Astrocyte (in vitro differentiated cells and primary cell): ENCODE results near the gene RIMOC1. TPM values are rescaled to one million over a fixed set of nuclear protein-coding genes. Genes with fewer than 3 reads are reported as not detected.

Experiments used
- DNase-seq: peaks from one replicate; pipeline ENCODE4 v3.0.0-alpha.2; 2010; ENCODE audit warnings: low read depth
- FAIRE-seq: peaks from 2 replicates; lab custom pipeline; 2011; peaks lifted over from hg19 to GRCh38; lab: Jason Lieb, UNC
- H2AFZ ChIP-seq: 2 replicates; pipeline ENCODE4 v1.6.0; 2012; ENCODE audit warnings: low read depth, low read length, inconsistent platforms
- H3K27ac ChIP-seq: 2 replicates; pipeline ENCODE4 v1.5.1; 2011; ENCODE audit warnings: low read depth, low read length, inconsistent platforms
- H3K27me3 ChIP-seq: 2 replicates; pipeline ENCODE4 v1.6.0; 2011; ENCODE audit warnings: low read length, inconsistent platforms; ENCODE audit not compliant: insufficient read depth
- H3K36me3 ChIP-seq: 2 replicates; pipeline ENCODE4 v1.5.1; 2011; ENCODE audit warnings: low read length, inconsistent platforms; ENCODE audit not compliant: insufficient read depth
- H3K4me1 ChIP-seq: 2 replicates; pipeline ENCODE4 v1.5.1; 2011; ENCODE audit warnings: low read length, inconsistent platforms; ENCODE audit not compliant: insufficient read depth
- H3K4me2 ChIP-seq: 2 replicates; pipeline ENCODE4 v1.6.0; 2012; ENCODE audit warnings: low read length, inconsistent platforms
- H3K4me3 ChIP-seq: 2 replicates; pipeline ENCODE4 v1.5.1; 2011; ENCODE audit warnings: low read depth, mild to moderate bottlenecking, low read length, inconsistent platforms; ENCODE audit not compliant: insufficient read depth
- H3K79me2 ChIP-seq: 2 replicates; pipeline ENCODE4 v1.6.0; 2012; ENCODE audit warnings: mild to moderate bottlenecking, low read length, inconsistent platforms; ENCODE audit not compliant: insufficient read depth
- H3K9ac ChIP-seq: 2 replicates; pipeline ENCODE4 v1.6.0; 2012; ENCODE audit warnings: mild to moderate bottlenecking, low read length, inconsistent platforms
- H3K9me3 ChIP-seq: 2 replicates; pipeline ENCODE4 v1.5.1; 2012; ENCODE audit warnings: low read depth, mild to moderate bottlenecking, low read length, inconsistent platforms; ENCODE audit not compliant: insufficient read depth
- H4K20me1 ChIP-seq: 2 replicates; pipeline ENCODE4 v1.6.0; 2012; ENCODE audit warnings: low read length, inconsistent platforms; ENCODE audit not compliant: insufficient read depth
- H3K27ac Mint-ChIP-seq: one replicate; pipeline ENCODE4 v1.8.0; 2021; ENCODE audit warnings: mild to moderate bottlenecking, mixed read lengths; ENCODE audit not compliant: unreplicated experiment
- H3K27me3 Mint-ChIP-seq: one replicate; pipeline ENCODE4 v1.8.0; 2021; ENCODE audit warnings: low read depth, mixed read lengths; ENCODE audit not compliant: unreplicated experiment
- H3K36me3 Mint-ChIP-seq: one replicate; pipeline ENCODE4 v1.8.0; 2021; ENCODE audit warnings: low read depth, mixed read lengths; ENCODE audit not compliant: unreplicated experiment
- H3K4me1 Mint-ChIP-seq: one replicate; pipeline ENCODE4 v1.8.0; 2021; ENCODE audit warnings: low read depth, mixed read lengths; ENCODE audit not compliant: unreplicated experiment
- H3K4me3 Mint-ChIP-seq: one replicate; pipeline ENCODE4 v1.8.0; 2021; ENCODE audit warnings: mild to moderate bottlenecking, moderate library complexity, mixed read lengths; ENCODE audit not compliant: unreplicated experiment
- H3K9me3 Mint-ChIP-seq: one replicate; pipeline ENCODE4 v1.8.0; 2021; ENCODE audit warnings: mild to moderate bottlenecking, mixed read lengths; ENCODE audit not compliant: unreplicated experiment
- EZH2 ChIP-seq: IDR thresholded peaks from 2 replicates; pipeline ENCODE4 v1.6.1; 2012; ENCODE audit warnings: mild to moderate bottlenecking, low read length, inconsistent platforms; ENCODE audit not compliant: insufficient read depth
- total RNA-seq: library from RNA; stranded (reverse); gene quantifications from 2 replicates; pipeline ENCODE4 v1.2.1, GENCODE V29; 2021
- TF ChIP-seq, protein P1 (sequence below): IDR thresholded peaks from 2 replicates; pipeline ENCODE4 v1.5.1; 2011; ENCODE audit warnings: low read depth, mild to moderate bottlenecking, inconsistent platforms, low read length, moderate library complexity; ENCODE audit not compliant: insufficient read depth

RIMOC1 gene
- total RNA-seq, 1 donor from 2014 or later = 36.3 TPM

DNA sequence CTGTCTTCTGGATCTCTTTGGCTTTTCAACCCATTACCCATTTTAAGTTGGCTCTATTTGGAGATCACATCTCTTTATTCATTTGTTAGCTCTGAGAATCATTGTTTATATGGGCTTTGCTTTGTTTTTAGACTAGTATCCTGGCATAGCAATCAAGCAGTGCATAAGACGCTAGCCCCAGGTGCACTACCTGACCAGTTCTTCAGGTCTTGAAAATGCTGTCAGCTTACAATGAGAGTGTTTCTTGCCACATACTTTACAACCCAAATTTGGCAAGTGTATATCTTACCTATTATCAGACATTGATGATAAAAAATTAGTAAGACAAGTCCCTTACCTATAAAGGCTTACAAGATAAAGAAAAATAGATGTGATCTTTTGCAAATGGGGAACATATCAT lies 46.2 kb upstream of the RIMOC1 start:
- H3K4me3 ChIP-seq = no peak overlapping the region
- no peak for FAIRE-seq
- H2AFZ ChIP-seq = no peak overlapping the region
- H3K27me3 Mint-ChIP-seq = no peaks in the 10 kb centered on the region
- H3K9me3 Mint-ChIP-seq = no peaks in the 10 kb centered on the region
- H3K4me1 ChIP-seq = no peaks in the 10 kb centered on the region
- H4K20me1 ChIP-seq = peaks cover 9% of the 10 kb centered on the region
- TF ChIP-seq EZH2 = no peak
- TF ChIP-seq, protein P1, sequence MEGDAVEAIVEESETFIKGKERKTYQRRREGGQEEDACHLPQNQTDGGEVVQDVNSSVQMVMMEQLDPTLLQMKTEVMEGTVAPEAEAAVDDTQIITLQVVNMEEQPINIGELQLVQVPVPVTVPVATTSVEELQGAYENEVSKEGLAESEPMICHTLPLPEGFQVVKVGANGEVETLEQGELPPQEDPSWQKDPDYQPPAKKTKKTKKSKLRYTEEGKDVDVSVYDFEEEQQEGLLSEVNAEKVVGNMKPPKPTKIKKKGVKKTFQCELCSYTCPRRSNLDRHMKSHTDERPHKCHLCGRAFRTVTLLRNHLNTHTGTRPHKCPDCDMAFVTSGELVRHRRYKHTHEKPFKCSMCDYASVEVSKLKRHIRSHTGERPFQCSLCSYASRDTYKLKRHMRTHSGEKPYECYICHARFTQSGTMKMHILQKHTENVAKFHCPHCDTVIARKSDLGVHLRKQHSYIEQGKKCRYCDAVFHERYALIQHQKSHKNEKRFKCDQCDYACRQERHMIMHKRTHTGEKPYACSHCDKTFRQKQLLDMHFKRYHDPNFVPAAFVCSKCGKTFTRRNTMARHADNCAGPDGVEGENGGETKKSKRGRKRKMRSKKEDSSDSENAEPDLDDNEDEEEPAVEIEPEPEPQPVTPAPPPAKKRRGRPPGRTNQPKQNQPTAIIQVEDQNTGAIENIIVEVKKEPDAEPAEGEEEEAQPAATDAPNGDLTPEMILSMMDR = no peak
- DNase-seq = no peak
- H3K4me3 Mint-ChIP-seq = no peak overlapping the region
- H3K36me3 Mint-ChIP-seq = peaks cover 2% of the 10 kb centered on the region
- H3K27ac Mint-ChIP-seq = no peak overlapping the region
- H3K36me3 ChIP-seq = peaks cover 18% of the 10 kb centered on the region
- peaks cover 2% of the 10 kb centered on the region for H3K79me2 ChIP-seq
- no peak overlapping the region for H3K4me2 ChIP-seq
- H3K27me3 ChIP-seq = no peaks in the 10 kb centered on the region
- no peak overlapping the region for H3K27ac ChIP-seq
- H3K9me3 ChIP-seq = no peaks in the 10 kb centered on the region
- H3K4me1 Mint-ChIP-seq = no peaks in the 10 kb centered on the region
- H3K9ac ChIP-seq = no peak overlapping the region

DNA sequence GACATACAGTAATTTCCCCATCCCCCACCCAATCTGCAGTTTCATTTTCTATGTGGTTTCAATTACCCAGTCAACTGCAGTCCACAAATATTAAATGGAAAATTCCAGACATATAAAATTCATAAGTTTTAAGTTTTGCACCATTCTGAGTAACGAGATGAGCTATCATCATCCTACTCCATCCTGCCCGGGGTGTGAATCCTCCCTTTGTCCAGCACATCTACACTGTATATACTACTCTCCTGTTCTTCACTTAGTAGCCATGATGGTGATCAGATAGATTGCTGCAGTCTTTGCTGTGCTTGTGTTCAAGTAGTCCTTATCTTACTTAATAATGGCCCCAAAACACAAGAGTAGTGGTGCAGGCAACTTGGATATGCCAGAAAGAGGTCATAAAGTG lies 45.3 kb upstream of the RIMOC1 start:
- Mint-ChIP-seq H3K27me3 (no peaks in the 10 kb centered on the region), H3K36me3 (peaks cover 2% of the 10 kb centered on the region)
- DNase-seq = no peak

DNA sequence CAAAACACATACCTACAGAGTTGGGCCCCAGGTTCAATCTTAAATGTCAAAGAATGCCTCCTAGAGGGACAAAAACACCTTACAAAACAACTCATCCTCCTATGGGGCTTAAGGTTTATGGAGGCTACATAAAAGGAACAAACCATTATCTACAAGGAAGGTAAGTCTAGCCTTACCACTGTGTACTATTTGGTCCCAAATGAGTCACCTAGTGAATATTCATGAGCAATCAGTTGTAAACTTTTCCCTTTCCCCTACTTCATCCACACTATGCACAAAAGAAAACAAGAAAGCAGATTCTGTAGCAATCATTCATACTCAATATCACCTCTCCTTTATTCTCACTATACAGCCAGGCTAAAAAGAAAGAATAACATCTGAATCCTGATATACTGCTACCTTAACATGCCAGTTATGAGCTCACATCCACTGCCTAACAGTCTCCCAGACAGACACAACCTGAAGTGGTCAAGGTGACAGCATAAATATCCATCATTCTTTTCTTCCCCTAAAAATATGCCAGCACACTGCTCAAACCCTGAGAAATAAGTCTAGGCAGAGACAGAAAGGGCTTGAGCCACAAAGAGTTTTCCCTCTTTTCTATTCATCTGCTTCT lies 40.2 kb upstream of the RIMOC1 start:
- Histone ChIP-seq H3K27ac (no peak overlapping the region), H3K36me3 (peaks cover 5% of the 10 kb centered on the region), H3K4me2 (peak overlapping the region; percentile 25), H4K20me1 (peaks cover 17% of the 10 kb centered on the region), H3K27me3 (no peaks in the 10 kb centered on the region), H3K79me2 (peaks cover 34% of the 10 kb centered on the region), H3K9ac (no peak overlapping the region), H3K4me1 (peaks cover 11% of the 10 kb centered on the region), H3K4me3 (no peak overlapping the region), H3K9me3 (no peaks in the 10 kb centered on the region), H2AFZ (no peak overlapping the region)
- no peak for TF ChIP-seq EZH2
- TF ChIP-seq, protein P1 = no peak
- Mint-ChIP-seq H3K4me3 (no peak overlapping the region), H3K9me3 (no peaks in the 10 kb centered on the region), H3K27ac (no peak overlapping the region), H3K4me1 (peaks cover 3% of the 10 kb centered on the region), H3K36me3 (peaks cover 2% of the 10 kb centered on the region), H3K27me3 (no peaks in the 10 kb centered on the region)
- DNase-seq (peak; percentile 23), FAIRE-seq (no peak)

More for the DNA sequence above, 45.3 kb upstream of the RIMOC1 start:
- TF ChIP-seq, protein P1 = no peak
- no peak for TF ChIP-seq EZH2
- Histone ChIP-seq H4K20me1 (peaks cover 16% of the 10 kb centered on the region), H2AFZ (no peak overlapping the region), H3K9ac (no peak overlapping the region), H3K36me3 (peaks cover 12% of the 10 kb centered on the region), H3K9me3 (no peaks in the 10 kb centered on the region), H3K27me3 (no peaks in the 10 kb centered on the region), H3K4me1 (peaks cover 6% of the 10 kb centered on the region), H3K79me2 (peaks cover 11% of the 10 kb centered on the region), H3K4me2 (no peak overlapping the region), H3K4me3 (no peak overlapping the region), H3K27ac (no peak overlapping the region)
- no peak for FAIRE-seq
- H3K4me3 Mint-ChIP-seq = no peak overlapping the region
- no peaks in the 10 kb centered on the region for H3K4me1 Mint-ChIP-seq
- no peaks in the 10 kb centered on the region for H3K9me3 Mint-ChIP-seq
- no peak overlapping the region for H3K27ac Mint-ChIP-seq
